HepG2 (cell line): Measurements from ENCODE around the gene LARP1. TPM values are rescaled to one million over a fixed set of nuclear protein-coding genes. Genes with fewer than 3 reads are reported as not detected.

Experiments
- ATF3 ChIP-seq: sonication (generic); formaldehyde crosslinking; IDR thresholded peaks from 2 replicates; pipeline ENCODE4 v1.4.0; 2020; ENCODE audit warnings: missing genetic modification reagents
- ERF ChIP-seq: IDR thresholded peaks from 2 replicates; pipeline ENCODE4 v1.6.1; 2018; ENCODE audit warnings: missing biosample characterization, missing genetic modification reagents
- GATA4 ChIP-seq: sonication (generic); IDR thresholded peaks from 2 replicates; pipeline ENCODE4 v1.6.1; 2016; ENCODE audit warnings: antibody characterized with exemption, low read depth, borderline replicate concordance
- GATAD2A ChIP-seq: IDR thresholded peaks from 2 replicates; pipeline ENCODE4 v1.6.1; 2016
- HNRNPK ChIP-seq: fragments of 200-400 bp; formaldehyde crosslinking; IDR thresholded peaks from 2 replicates; pipeline ENCODE4 v1.6.1; 2018; ENCODE audit warnings: low read length, low read depth, moderate library complexity, mild to moderate bottlenecking; ENCODE audit not compliant: poor library complexity, severe bottlenecking
- ISX ChIP-seq: sonication (generic); formaldehyde crosslinking; conservative IDR thresholded peaks from 2 replicates; pipeline ENCODE4 v1.5.0; 2020; ENCODE audit warnings: missing genetic modification reagents
- KIAA2018 ChIP-seq: sonication (generic); formaldehyde crosslinking; IDR thresholded peaks from 2 replicates; pipeline ENCODE4 v1.5.0; 2020; ENCODE audit warnings: mild to moderate bottlenecking, missing genetic modification reagents, borderline replicate concordance
- MTA1 ChIP-seq: sonication (generic); formaldehyde crosslinking; IDR thresholded peaks from 2 replicates; pipeline ENCODE4 v1.4.0; 2020; ENCODE audit warnings: missing genetic modification reagents, mild to moderate bottlenecking, borderline replicate concordance
- NR2F2 ChIP-seq: IDR thresholded peaks from 2 replicates; pipeline ENCODE4 v1.6.1; 2012; ENCODE audit warnings: low read depth, inconsistent platforms, borderline replicate concordance
- SKI ChIP-seq: fragments of 450-650 bp; IDR thresholded peaks from one replicate; pipeline ENCODE4 v1.6.1; 2018; ENCODE audit warnings: mild to moderate bottlenecking; ENCODE audit not compliant: partially characterized antibody
- ZHX1 ChIP-seq: sonication (generic); formaldehyde crosslinking; IDR thresholded peaks from 2 replicates; pipeline ENCODE4 v1.8.1; 2022; ENCODE audit warnings: low read depth, mild to moderate bottlenecking, missing genetic modification reagents
- ZNF329 ChIP-seq: sonication (generic); formaldehyde crosslinking; IDR thresholded peaks from 2 replicates; pipeline ENCODE4 v1.9.0; 2021; ENCODE audit warnings: low read depth, mild to moderate bottlenecking, missing genetic modification reagents
- ZNF512 ChIP-seq: sonication (generic); formaldehyde crosslinking; IDR thresholded peaks from 2 replicates; pipeline ENCODE4 v1.4.0; 2020; ENCODE audit warnings: mild to moderate bottlenecking, missing genetic modification reagents
- polyA plus RNA-seq, 8 experiments: library from polyadenylated mRNA; depleted of rRNA in 3 of 8; stranded (reverse) in 7 of 8; unstranded in 1 of 8; fragments of >200 nt; fragmentation: Illumina TruSeq in 4 of 8; extraction: Trizol in 4 of 8; gene quantifications; 2 replicates each; pipeline versions ENCODE4 v1.2.1 to v1.2.3, GENCODE V29; 2011 to 2016; ENCODE audit warnings: low read depth in 4 of 8, missing spikeins in 1 of 8, mixed read lengths in 1 of 8; ENCODE audit not compliant: insufficient read depth in 1 of 8
- total RNA-seq, 5 experiments: library from RNA; depleted of rRNA; stranded (reverse); fragments of >200 nt; fragmentation: Illumina TruSeq; extraction: Trizol; gene quantifications; 2 replicates each; pipeline ENCODE4 v1.2.3, GENCODE V29; 2016; ENCODE audit warnings: low read depth in 1 of 5
- TF ChIP-seq, protein P1 (sequence below): sonication (generic); formaldehyde crosslinking; conservative IDR thresholded peaks from 2 replicates; pipeline ENCODE4 v1.8.0; 2022; ENCODE audit warnings: low read depth, missing genetic modification reagents

LARP1 gene
- total and polyA plus RNA-seq, 2 of the 13 experiments (the other 11 are each of a cell fraction or from before 2014, with no cell fraction given): 45.2 to 61.4 TPM

DNA sequence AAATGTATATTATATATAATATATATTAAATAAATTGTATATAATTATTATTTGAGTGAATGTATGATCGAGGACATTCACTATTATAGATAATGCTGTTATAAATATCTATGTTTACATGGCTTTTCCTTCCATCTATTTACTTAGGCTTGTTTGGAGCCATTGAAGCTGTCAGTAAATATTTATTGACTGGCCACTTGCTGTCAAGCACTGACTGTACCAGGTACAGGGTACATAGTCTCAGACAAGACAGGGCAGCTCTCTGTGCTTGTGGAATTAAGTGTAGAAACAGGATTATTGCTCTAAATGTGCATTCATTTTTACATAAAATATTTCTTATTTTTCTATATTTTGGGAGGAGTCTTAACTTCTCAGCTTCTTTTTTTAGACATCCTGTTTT is 78.9 kb downstream of the LARP1 start (continued):
- TF ChIP-seq GATA4 (peak; percentile 49; the same call in 1 of the 2 replicates), GATAD2A (peak; percentile 88), KIAA2018 (CRISPR knock-in tag) (no peak), ZHX1 (CRISPR knock-in tag) (no peak), ZNF512 (CRISPR knock-in tag) (no peak), NR2F2 (peak; percentile 57; the same call in 1 of the 2 replicates), MTA1 (CRISPR knock-in tag) (no peak), ATF3 (CRISPR knock-in tag) (no peak), ERF (CRISPR knock-in tag) (0 out of 2 replicates have a peak, but pooled peaks have one; percentile 48), ZNF329 (CRISPR knock-in tag) (no peak), SKI (peak; percentile 66), ISX (CRISPR knock-in tag) (no peak), HNRNPK (no peak)
- TF ChIP-seq, protein P1, sequence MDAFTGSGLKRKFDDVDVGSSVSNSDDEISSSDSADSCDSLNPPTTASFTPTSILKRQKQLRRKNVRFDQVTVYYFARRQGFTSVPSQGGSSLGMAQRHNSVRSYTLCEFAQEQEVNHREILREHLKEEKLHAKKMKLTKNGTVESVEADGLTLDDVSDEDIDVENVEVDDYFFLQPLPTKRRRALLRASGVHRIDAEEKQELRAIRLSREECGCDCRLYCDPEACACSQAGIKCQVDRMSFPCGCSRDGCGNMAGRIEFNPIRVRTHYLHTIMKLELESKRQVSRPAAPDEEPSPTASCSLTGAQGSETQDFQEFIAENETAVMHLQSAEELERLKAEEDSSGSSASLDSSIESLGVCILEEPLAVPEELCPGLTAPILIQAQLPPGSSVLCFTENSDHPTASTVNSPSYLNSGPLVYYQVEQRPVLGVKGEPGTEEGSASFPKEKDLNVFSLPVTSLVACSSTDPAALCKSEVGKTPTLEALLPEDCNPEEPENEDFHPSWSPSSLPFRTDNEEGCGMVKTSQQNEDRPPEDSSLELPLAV (CRISPR knock-in tag): no peak
